Hepatocyte (in vitro differentiated cells): Measurements from ENCODE around the gene SDK1. TPM values are rescaled to one million over a fixed set of nuclear protein-coding genes. Genes with fewer than 3 reads are reported as not detected.

Experiments used
- DNase-seq: peaks from one replicate; pipeline ENCODE4 v3.0.0-alpha.2; 2016; ENCODE audit warnings: low spot score
- H2AFZ ChIP-seq: fragments of 200-600 bp; sonication (generic); 2 replicates; pipeline ENCODE4 v1.6.0; 2016; ENCODE audit warnings: antibody characterized with exemption, mild to moderate bottlenecking
- H3K27ac ChIP-seq: fragments of 200-600 bp; sonication (generic); 2 replicates; pipeline ENCODE4 v1.5.1; 2016; ENCODE audit warnings: mild to moderate bottlenecking
- H3K27me3 ChIP-seq: fragments of 200-600 bp; sonication (generic); 2 replicates; pipeline ENCODE4 v1.6.1; 2016
- H3K36me3 ChIP-seq: fragments of 200-600 bp; sonication (generic); replicated peaks from 2 replicates; pipeline ENCODE4 v1.5.1; 2016; ENCODE audit warnings: low read depth; ENCODE audit not compliant: insufficient read depth
- H3K4me1 ChIP-seq: fragments of 200-600 bp; sonication (generic); 2 replicates; pipeline ENCODE4 v1.5.1; 2016; ENCODE audit warnings: mild to moderate bottlenecking, moderate library complexity; ENCODE audit not compliant: insufficient read depth
- H3K4me2 ChIP-seq: fragments of 200-600 bp; sonication (generic); 2 replicates; pipeline ENCODE4 v1.6.0; 2016
- H3K4me3 ChIP-seq: fragments of 200-600 bp; sonication (generic); 2 replicates; pipeline ENCODE4 v1.5.1; 2016; ENCODE audit warnings: mild to moderate bottlenecking
- H3K79me2 ChIP-seq: fragments of 200-600 bp; sonication (generic); 2 replicates; pipeline ENCODE4 v1.6.0; 2017; ENCODE audit warnings: mild to moderate bottlenecking
- H3K9me2 ChIP-seq: fragments of 200-600 bp; sonication (generic); replicated peaks from 2 replicates; pipeline ENCODE4 v1.6.0; 2017; ENCODE audit warnings: mild to moderate bottlenecking; ENCODE audit not compliant: insufficient read depth
- H3K9me3 ChIP-seq: fragments of 200-600 bp; sonication (generic); 2 replicates; pipeline ENCODE4 v1.5.1; 2016; ENCODE audit warnings: low read depth, mild to moderate bottlenecking
- H4K20me1 ChIP-seq: fragments of 200-600 bp; sonication (generic); 2 replicates; pipeline ENCODE4 v1.6.0; 2016; ENCODE audit warnings: mild to moderate bottlenecking; ENCODE audit not compliant: insufficient read depth, poor library complexity, severe bottlenecking
- CTCF ChIP-seq: fragments of 200-600 bp; sonication (generic); IDR thresholded peaks from 2 replicates; pipeline ENCODE4 v1.5.1; 2016; ENCODE audit warnings: antibody characterized with exemption, mild to moderate bottlenecking; ENCODE audit not compliant: poor library complexity
- EZH2 ChIP-seq: fragments of 200-600 bp; sonication (generic); IDR thresholded peaks from 2 replicates; pipeline ENCODE4 v1.6.1; 2016; ENCODE audit warnings: antibody characterized with exemption, mild to moderate bottlenecking, borderline replicate concordance
- EZH2phosphoT487 ChIP-seq: fragments of 200-600 bp; sonication (generic); IDR thresholded peaks from one replicate; pipeline ENCODE4 v1.6.1; 2018; ENCODE audit warnings: antibody characterized with exemption, mild to moderate bottlenecking, low read depth, moderate library complexity; ENCODE audit not compliant: unreplicated experiment, severe bottlenecking
- WGBS: methylation state at CpG from one replicate; pipeline ENCODE4 v1.1.6; 2016; ENCODE audit warnings: low lambda C conversion rate; ENCODE audit errors: missing lambda C conversion rate; 5-methylcytosine and 5-hydroxymethylcytosine counted together
- polyA plus RNA-seq: library from polyadenylated mRNA; unstranded; fragments of >200 nt; fragmentation: Nextera tagmentation; extraction: Ambion mirVana; gene quantifications from 2 replicates; pipeline ENCODE4 v1.2.1, GENCODE V29; 2016
- total RNA-seq: library from RNA; depleted of rRNA; stranded (reverse); fragments of >200 nt; gene quantifications from 2 replicates; pipeline ENCODE4 v1.2.3, GENCODE V29; 2014

Gene SDK1
- total and polyA plus RNA-seq, 2 experiments from 2014 or later: 4.3 to 10.0 TPM

GRCh38 chr7:3739983-3740382 lies 438.9 kb downstream of the SDK1 start:
- no peaks in the 10 kb centered on the region for H3K36me3 ChIP-seq
- no peak for TF ChIP-seq EZH2
- no peak for TF ChIP-seq EZH2phosphoT487
- TF ChIP-seq CTCF: no peak
- H2AFZ ChIP-seq: no peak overlapping the region
- 95% methylated on average over 2 of the region's 2 CpGs for WGBS
- no peaks in the 10 kb centered on the region for H4K20me1 ChIP-seq
- H3K27me3 ChIP-seq: no peaks in the 10 kb centered on the region
- H3K79me2 ChIP-seq: no peaks in the 10 kb centered on the region
- H3K4me2 ChIP-seq: no peak overlapping the region
- no peaks in the 10 kb centered on the region for H3K9me2 ChIP-seq
- peaks cover 7% of the 10 kb centered on the region for H3K9me3 ChIP-seq
- no peaks in the 10 kb centered on the region for H3K4me1 ChIP-seq
- DNase-seq: no peak
- H3K4me3 ChIP-seq: no peak overlapping the region
- H3K27ac ChIP-seq: no peak overlapping the region

GRCh38 chr7:3747467-3747866 lies 446.4 kb downstream of the SDK1 start:
- no peaks in the 10 kb centered on the region for H3K36me3 ChIP-seq
- H4K20me1 ChIP-seq: no peaks in the 10 kb centered on the region
- TF ChIP-seq CTCF: no peak
- TF ChIP-seq EZH2: no peak
- TF ChIP-seq EZH2phosphoT487: no peak
- no peak for DNase-seq
- no peaks in the 10 kb centered on the region for H3K4me1 ChIP-seq
- H3K27me3 ChIP-seq: no peaks in the 10 kb centered on the region
- H3K4me3 ChIP-seq: no peak overlapping the region
- no peaks in the 10 kb centered on the region for H3K9me3 ChIP-seq
- no peak overlapping the region for H2AFZ ChIP-seq
- no peaks in the 10 kb centered on the region for H3K79me2 ChIP-seq
- no peaks in the 10 kb centered on the region for H3K9me2 ChIP-seq
- H3K27ac ChIP-seq: no peak overlapping the region
- H3K4me2 ChIP-seq: no peak overlapping the region
- 73% methylated on average over 2 of the region's 2 CpGs for WGBS

GRCh38 chr7:3748389-3748788 lies 447.3 kb downstream of the SDK1 start:
- Histone ChIP-seq H4K20me1 (no peaks in the 10 kb centered on the region), H3K9me3 (no peaks in the 10 kb centered on the region), H3K79me2 (no peaks in the 10 kb centered on the region), H3K4me2 (no peak overlapping the region), H3K4me3 (no peak overlapping the region), H3K36me3 (no peaks in the 10 kb centered on the region), H3K4me1 (no peaks in the 10 kb centered on the region), H3K27ac (no peak overlapping the region), H2AFZ (no peak overlapping the region), H3K9me2 (no peaks in the 10 kb centered on the region), H3K27me3 (no peaks in the 10 kb centered on the region)
- WGBS: 81% methylated on average over 2 of the region's 2 CpGs
- no peak for TF ChIP-seq CTCF
- TF ChIP-seq EZH2: no peak
- TF ChIP-seq EZH2phosphoT487: no peak
- no peak for DNase-seq

- H3K9me2 ChIP-seq: no peaks in the 10 kb centered on the region
- TF ChIP-seq CTCF: no peak
- no peak for TF ChIP-seq EZH2phosphoT487
- no peak for TF ChIP-seq EZH2
- H3K4me3 ChIP-seq: no peak overlapping the region
- no peaks in the 10 kb centered on the region for H3K4me1 ChIP-seq
- no peaks in the 10 kb centered on the region for H4K20me1 ChIP-seq
- H3K4me2 ChIP-seq: no peak overlapping the region
- H3K27me3 ChIP-seq: no peaks in the 10 kb centered on the region
- H3K36me3 ChIP-seq: no peaks in the 10 kb centered on the region
- no peak overlapping the region for H3K27ac ChIP-seq
- H2AFZ ChIP-seq: no peak overlapping the region
- WGBS: 84% methylated on average over 1 of the region's 1 CpG
- no peaks in the 10 kb centered on the region for H3K9me3 ChIP-seq
- H3K79me2 ChIP-seq: no peaks in the 10 kb centered on the region
- DNase-seq: no peak
Measured at GRCh38 chr7:3753868-3754267, 452.8 kb downstream of the SDK1 start.
